ENCODE results near the gene MXD1.

MXD1 gene

DNA sequence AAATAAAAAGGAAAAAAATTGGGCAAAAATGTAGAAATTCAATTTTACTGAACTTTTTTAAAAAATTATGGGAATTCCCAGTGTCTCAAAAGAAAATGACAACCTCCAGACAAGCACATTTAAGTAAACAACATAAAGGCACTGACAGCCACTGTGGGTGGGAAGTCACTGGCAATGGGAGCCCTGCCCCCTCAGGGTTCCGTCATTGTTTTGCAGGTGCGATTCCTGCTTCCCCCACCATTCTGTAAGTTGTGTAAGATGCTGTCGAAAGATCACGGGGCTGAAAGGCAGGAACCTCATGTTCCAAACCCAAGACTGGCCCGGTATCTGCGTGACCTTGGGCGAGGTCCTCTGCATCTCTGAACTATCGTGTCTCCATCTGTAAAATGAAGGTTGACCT lies 62.3 kb downstream of the MXD1 start:
- no peak for DNase-seq (ENCODE audit: low read depth, low spot score)

DNA sequence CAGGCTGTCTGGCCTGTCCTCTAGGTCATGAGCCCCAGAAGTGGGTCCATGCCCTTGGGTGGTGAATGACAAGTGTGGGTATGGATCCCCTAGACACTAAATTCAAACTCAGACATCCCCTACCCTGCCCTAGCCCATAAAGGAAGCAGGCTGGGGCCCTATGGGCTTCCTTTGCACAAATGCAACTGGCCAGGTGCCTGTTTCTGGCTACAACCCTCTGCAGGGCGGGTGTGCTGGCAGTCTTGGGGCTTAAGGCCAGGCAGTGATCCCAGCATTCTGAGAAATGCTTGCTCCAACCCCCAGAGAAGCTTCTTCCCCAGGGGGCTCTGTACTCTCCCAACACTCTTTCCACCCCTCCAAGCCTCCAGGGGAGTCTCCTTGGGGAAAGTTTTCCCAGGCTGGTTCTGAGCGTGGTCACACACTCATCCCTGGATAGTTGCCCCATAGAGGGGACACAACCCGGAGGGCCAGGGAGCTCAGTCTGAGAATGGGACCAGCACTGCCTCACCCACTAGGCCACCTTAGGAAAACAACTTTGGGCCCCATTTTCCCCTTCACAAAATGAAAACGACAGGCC lies 63.1 kb downstream of the MXD1 start:
- no peak for DNase-seq (ENCODE audit: low read depth, low spot score)

DNA sequence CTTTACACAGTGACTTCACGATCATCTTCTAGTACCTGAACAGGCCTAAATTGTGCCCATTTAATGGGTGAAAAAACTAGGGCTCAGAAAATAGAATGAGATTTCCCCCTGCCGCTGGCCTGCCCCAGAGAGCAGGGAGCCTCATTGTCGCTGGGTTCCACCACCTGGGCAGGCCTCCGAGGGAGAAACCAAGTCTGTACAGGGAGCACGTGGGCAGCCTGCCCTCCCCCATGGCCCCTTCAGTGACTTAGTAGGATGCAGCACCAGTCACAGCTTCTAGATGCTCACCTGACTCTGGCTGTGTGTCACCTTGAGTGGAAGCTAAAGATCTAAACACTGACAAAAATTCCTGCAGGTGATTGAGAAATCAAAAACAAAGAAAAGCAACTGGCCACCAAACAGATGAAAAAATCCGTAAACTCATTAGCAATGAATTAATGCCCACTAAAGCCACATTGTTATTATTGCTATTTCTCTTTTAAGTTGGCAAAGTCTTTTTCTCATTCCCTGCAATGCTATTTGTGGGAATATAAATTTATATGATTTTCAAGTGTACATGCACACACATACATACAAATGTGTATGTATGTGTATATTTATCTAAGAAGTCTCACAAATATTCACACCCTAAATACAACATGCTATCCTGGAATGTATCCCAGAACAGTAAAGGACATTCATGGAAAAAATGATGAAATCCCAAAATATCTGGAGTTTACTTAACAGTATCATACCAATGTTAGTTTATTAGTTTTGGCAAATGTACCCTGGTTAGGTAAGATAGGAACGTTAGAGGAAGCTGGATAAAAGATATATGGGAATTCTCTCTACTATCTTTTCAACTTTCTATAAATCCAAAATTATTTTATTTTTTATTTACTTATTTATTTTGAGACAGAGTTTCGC lies 65.2 kb downstream of the MXD1 start:
- no peak for DNase-seq (ENCODE audit: low read depth, low spot score)

DNA sequence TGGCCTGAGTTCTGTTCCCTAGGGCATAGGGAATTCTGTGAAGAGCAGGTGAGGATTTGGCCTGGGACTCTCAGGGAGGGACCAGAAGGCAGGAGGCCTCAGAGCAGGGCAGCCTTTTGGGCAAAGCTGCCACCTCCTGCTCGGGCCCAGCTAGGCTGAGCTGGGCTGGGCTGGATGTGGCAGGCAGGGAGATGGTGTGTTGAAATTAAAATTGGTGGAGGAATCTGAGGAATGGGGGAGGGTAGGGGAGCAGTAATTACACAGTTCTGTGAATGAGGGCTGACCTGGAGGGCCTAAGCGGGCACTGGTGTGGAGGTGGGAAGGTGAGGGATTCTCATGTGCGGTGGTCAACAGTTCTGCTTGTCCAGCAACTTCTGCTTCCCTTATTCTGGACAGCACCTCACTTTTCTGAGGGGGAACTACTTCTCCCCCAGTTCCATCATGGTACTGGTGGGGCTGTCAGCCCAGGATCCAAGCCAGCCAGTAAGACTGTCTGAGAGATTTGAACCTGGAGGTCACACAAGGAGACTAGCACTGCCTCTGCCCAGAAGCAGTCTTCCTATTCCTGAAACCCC lies 68.6 kb downstream of the MXD1 start:
- no peak for DNase-seq (ENCODE audit: low read depth, low spot score)

DNA sequence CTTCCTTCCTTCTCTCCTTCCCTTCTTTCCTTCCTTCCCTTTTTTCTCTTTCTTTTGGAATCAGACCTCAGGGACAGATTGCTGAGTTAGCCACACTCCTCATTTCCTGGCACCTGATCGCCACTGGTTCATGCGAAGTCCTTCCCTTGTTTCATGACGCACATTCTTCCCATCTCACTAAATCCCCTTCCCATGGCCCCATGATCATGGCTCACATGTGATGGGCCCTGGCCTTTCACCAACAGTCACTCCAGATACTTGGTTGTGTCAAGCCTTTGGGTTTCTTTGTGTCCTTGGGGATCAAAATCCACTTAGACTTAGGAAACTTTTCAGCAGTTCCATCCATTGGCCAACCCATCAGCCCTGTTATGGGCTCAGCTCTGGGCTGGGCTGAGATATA lies 70.3 kb downstream of the MXD1 start:
- DNase-seq (ENCODE audit: low read depth, low spot score), result no peak

DNA sequence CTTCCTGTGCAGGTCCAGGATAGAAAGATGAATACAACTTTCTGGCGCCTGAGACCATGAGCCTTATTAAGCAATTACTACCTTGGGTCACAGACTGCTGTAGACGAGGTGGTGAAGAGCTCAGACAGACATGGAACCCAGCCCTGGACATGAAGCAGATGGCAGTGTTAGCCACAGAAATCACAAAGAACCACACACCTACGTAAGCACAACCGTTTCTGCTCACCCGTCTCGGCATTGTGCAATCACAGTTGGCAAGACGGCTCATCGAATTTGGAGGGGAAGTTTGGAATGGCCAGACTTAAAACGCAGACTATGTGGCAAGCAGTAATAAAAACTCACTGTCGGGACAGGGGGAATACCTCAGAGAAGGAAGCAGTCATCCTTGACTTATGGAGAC lies 70.8 kb downstream of the MXD1 start:
- no peak for DNase-seq (ENCODE audit: low read depth, low spot score)

DNA sequence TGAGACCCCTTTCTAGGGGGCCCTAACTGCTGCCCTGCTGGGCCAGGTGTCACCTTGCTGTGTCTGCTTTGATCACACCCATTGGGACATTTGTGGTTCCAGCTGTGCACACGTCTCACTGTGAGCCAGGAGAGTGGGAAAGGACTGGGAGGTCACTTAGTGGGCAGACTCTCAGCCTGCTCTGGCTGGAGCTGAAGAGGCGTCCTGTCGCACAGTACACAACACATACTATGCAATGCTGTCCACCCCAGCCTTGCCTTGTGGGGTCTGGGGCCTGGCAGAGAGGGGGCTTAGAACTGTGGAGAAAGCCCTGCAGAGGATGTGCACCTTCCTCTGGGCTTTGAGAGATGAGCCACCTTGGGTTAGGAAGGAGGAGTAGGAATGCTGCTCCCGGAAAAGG lies 71.8 kb downstream of the MXD1 start:
- DNase-seq (ENCODE audit: low read depth, low spot score), result no peak

DNA sequence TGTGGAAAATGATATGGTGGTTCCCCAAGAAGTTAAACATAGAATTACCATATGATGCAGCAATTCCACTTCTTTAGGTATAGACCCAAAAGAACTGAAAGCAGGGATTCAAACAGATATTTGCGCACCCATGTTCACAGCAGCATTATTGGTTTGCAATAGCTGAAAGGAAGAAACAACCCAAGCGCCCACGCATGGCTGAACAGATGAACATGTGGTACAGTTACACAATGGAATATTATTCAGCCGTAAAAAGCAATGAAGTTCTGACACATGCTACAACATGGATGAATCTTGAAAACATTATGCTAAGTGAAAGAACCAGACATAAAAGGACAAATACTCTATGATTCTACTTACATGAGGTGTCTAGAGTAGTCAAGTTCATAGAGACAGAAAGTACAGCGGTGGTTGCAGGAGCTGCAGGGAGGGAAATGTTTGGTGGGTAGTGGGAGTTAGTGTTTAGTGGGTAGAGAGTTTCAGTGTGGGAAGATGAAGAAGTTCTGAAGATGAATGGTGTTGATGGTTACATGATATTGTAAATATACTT lies 73.3 kb downstream of the MXD1 start:
- no peak for DNase-seq (ENCODE audit: low read depth, low spot score)

DNA sequence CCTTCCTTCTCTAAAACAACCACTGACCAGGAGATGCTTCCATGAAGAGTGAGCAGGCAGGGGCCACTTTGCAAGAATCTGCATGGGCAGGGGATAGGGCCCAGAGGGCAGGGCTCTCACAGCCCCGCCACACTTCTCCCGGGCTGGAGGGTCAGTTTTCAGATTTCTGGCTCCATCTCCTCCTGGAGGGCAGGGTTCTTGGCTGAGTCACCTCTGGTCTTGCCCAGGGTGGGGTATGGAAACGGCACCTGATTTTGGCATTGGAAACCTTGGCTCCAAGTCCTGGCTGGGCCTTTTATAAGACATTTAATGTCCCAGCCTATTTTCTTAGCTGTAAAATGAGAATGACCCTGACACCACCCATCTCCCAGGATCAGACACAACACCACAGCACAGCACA lies 74.1 kb downstream of the MXD1 start:
- no peak for DNase-seq (ENCODE audit: low read depth, low spot score)

DNA sequence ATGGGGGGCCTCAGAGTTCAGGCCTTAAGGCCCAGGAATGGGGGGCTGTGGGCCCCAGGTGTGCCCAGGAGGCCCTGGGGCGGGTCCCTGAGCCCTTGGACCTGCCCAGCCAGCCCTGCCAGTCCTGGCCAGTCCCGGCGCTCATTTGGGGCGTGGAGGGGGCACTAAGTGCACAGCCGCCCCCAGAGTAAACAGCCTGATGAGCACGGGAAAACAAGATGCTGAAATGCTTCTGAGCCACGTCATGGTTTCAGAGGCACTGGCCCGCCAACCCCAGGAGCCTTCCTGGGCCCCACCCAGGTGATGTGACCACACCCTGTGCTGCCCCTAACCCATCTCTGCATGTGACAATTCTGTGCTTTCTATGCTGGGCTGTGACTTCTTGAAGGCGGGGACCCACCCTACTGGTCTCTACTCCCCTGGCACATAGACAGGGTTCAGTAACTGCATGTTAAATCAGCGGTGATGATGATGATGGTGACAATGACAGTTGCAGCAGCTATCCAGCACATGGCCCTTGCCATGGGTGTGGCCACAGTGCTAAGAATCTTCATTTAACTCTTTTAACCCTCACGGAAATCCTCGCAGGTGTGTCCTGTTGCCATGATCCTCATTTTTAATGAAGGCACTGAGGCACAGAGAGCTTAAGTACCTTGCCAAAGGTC lies 74.7 kb downstream of the MXD1 start:
- no peak for DNase-seq (ENCODE audit: low read depth, low spot score)

Measured in ELF-1 (cell line).